C4-2B (cell line): ENCODE data around the gene ATP1B2.

Source experiments
- H3K27ac ChIP-seq: fragments of 450-650 bp; 2 replicates; pipeline ENCODE4 v1.5.1; 2017
- ZFX ChIP-seq: fragments of 450-650 bp; IDR thresholded peaks from 2 replicates; pipeline ENCODE4 v1.6.1; 2017
- TF ChIP-seq, protein P1 (sequence below): fragments of 450-650 bp; conservative IDR thresholded peaks from 2 replicates; pipeline ENCODE4 v1.5.1; 2017; ENCODE audit warnings: mild to moderate bottlenecking

The ATP1B2 gene, protein sequence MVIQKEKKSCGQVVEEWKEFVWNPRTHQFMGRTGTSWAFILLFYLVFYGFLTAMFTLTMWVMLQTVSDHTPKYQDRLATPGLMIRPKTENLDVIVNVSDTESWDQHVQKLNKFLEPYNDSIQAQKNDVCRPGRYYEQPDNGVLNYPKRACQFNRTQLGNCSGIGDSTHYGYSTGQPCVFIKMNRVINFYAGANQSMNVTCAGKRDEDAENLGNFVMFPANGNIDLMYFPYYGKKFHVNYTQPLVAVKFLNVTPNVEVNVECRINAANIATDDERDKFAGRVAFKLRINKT

GRCh38 chr17:7650509-7651096 is at the start of gene ATP1B2:
Gene ATP1B2 (plus strand): TSS chr17:7650926. CDS start chr17:7651519, 593 bp downstream.
- H3K27ac ChIP-seq, result no peak within 1 kb of the TSS
- TF ChIP-seq ZFX, result no peak
- TF ChIP-seq, protein P1, sequence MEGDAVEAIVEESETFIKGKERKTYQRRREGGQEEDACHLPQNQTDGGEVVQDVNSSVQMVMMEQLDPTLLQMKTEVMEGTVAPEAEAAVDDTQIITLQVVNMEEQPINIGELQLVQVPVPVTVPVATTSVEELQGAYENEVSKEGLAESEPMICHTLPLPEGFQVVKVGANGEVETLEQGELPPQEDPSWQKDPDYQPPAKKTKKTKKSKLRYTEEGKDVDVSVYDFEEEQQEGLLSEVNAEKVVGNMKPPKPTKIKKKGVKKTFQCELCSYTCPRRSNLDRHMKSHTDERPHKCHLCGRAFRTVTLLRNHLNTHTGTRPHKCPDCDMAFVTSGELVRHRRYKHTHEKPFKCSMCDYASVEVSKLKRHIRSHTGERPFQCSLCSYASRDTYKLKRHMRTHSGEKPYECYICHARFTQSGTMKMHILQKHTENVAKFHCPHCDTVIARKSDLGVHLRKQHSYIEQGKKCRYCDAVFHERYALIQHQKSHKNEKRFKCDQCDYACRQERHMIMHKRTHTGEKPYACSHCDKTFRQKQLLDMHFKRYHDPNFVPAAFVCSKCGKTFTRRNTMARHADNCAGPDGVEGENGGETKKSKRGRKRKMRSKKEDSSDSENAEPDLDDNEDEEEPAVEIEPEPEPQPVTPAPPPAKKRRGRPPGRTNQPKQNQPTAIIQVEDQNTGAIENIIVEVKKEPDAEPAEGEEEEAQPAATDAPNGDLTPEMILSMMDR, result no peak

- no peak overlapping the region for H3K27ac ChIP-seq
- TF ChIP-seq ZFX, result no peak
- TF ChIP-seq, protein P1, result no peak
These were observed 44.4 kb upstream of the ATP1B2 start for GRCh38 chr17:7606280-7606679.

- TF ChIP-seq ZFX, result no peak
- TF ChIP-seq, protein P1, result no peak
- H3K27ac ChIP-seq, result no peak overlapping the region
These were observed 40.1 kb upstream of the ATP1B2 start for GRCh38 chr17:7610641-7611040.

- peak overlapping the region; percentile 13 for H3K27ac ChIP-seq
- TF ChIP-seq ZFX, result no peak
- TF ChIP-seq, protein P1, result no peak
These were observed 39.0 kb upstream of the ATP1B2 start for GRCh38 chr17:7611635-7612293.

DNA sequence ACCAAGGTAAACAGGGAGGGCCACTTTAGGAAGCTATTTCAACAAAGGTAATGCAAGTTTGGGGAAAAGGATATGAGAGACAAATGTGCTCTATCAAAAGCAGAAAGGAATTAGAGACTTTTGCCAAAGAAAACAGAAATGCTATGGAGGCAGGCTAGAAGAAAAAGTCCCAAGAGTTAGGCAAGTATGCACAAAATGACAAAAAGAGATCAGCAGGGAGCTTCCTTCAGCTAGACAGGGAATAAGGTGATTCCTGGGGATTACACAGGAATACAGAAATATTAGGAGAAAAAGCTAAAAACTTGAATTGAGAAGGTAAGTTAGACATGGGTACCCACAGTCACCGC is 38.5 kb upstream of the ATP1B2 start:
- no peak for TF ChIP-seq ZFX
- TF ChIP-seq, protein P1, result no peak
- H3K27ac ChIP-seq, result peak overlapping the region; percentile 97

DNA sequence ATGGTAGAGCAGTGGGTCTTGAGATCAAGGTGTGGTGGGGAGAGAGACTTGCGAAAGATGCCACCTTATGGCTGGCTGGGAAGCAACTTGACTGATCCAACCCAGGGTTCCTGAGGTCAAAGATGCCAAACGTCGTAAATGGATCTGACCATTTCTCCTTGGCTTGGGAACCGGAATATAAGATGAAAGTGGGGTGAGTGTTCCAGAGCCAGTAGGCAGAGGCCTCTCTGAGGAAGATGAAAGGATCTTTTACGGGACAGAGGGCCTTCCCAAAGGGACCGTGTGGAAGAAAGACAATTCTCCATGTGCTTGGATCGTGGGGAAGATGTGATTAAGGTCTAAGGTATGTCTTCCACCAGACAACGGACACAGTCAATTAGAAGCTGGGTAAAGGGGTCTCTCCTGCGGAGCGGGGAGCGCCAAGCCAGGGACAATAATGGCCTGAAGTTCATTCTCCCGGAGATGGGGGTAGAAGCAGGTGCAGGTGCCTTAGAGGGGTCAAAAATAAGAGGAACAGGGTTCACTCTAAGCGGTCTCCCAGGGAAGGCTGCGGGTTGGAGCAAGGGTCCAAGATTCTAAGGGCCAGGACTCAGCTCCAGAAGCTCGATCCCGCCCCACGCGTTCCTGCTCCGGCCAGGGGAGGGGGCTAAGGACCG is 36.8 kb upstream of the ATP1B2 start:
- TF ChIP-seq, protein P1, result no peak
- no peak for TF ChIP-seq ZFX
- peak overlapping the region; percentile 97 for H3K27ac ChIP-seq
